HepG2 (cell line): Measurements from ENCODE around the gene CARD8. TPM values are rescaled to one million over a fixed set of nuclear protein-coding genes. Genes with fewer than 3 reads are reported as not detected.

ENCODE experiments used
- ATAC-seq: fragments of 200-7000 bp; cut with Tn5 transposase; 3 replicates; pipeline ENCODE4 v1.9.1; 2020; ENCODE audit warnings: mild to moderate bottlenecking, moderate library complexity
- BruUV-seq: library from RNA; stranded (reverse); fragments of 400-500 nt; replicated peaks from 2 replicates; lab custom pipeline; 2021; lab: Mats Ljungman, UMichigan
- CTCF ChIA-PET: fragments of 300-600 bp; formaldehyde crosslinking; extraction: SDS; loops from one replicate; lab custom pipeline; 2021; ENCODE audit warnings: low total read pairs, inconsistent platforms, low intra/inter-chr PET ratio; lab: Yijun Ruan, JAX
- POLR2A ChIA-PET: fragments of 350-600 bp; sonication (Branson Sonifier 250); formaldehyde crosslinking; loops from one replicate; lab custom pipeline; 2020; ENCODE audit warnings: antibody characterized with exemption, inconsistent platforms; lab: Yijun Ruan, JAX
- DNase-seq: peaks from one replicate; pipeline ENCODE4 v3.0.0-alpha.2; 2015; ENCODE audit warnings: low spot score
- FAIRE-seq: peaks from 3 replicates; lab custom pipeline; 2011; peaks lifted over from hg19 to GRCh38; lab: Jason Lieb, UNC
- H2AFZ ChIP-seq: one replicate; pipeline ENCODE4 v1.6.1; 2011; ENCODE audit warnings: low read length, inconsistent platforms
- H3K27ac ChIP-seq: fragments of 300-600 bp; 3 replicates; pipeline ENCODE4 v1.8.0; 2011; ENCODE audit warnings: mixed run types, mild to moderate bottlenecking, mixed read lengths, low read length, inconsistent platforms; ENCODE audit not compliant: insufficient read depth; ENCODE audit errors: extremely low read length
- H3K27me3 ChIP-seq, 2 experiments: fragments of 200-600 bp in 1 of 2; 2 replicates in 1 of 2; 3 replicates in 1 of 2; pipeline versions ENCODE4 v1.6.0 to v1.8.0; 2011; ENCODE audit warnings: low read length in 2 of 2, mild to moderate bottlenecking in 2 of 2, moderate library complexity in 2 of 2, inconsistent platforms in 1 of 2; ENCODE audit not compliant: insufficient read depth in 2 of 2, control insufficient read depth in 1 of 2
- H3K36me3 ChIP-seq, 2 experiments: fragments of 200-600 bp in 1 of 2; replicated peaks in 1 of 2; 2 replicates in 1 of 2; 3 replicates in 1 of 2; pipeline versions ENCODE4 v1.5.1 to v1.8.0; 2011; ENCODE audit warnings: low read length in 2 of 2, inconsistent platforms in 1 of 2; ENCODE audit not compliant: insufficient read depth in 2 of 2, control insufficient read depth in 1 of 2
- H3K4me1 ChIP-seq: 2 replicates; pipeline ENCODE4 v1.5.1; 2012; ENCODE audit warnings: low read length, inconsistent platforms; ENCODE audit not compliant: insufficient read depth
- H3K4me2 ChIP-seq: 2 replicates; pipeline ENCODE4 v1.6.0; 2011; ENCODE audit warnings: low read depth, low read length, inconsistent platforms
- H3K4me3 ChIP-seq, 3 experiments: fragments of 200-600 bp in 1 of 3; sonication (generic), shearing (Covaris generic) in 1 of 3; replicated peaks in 1 of 3; 2 replicates each; pipeline ENCODE4 v1.5.1; 2011 to 2016; ENCODE audit warnings: low read length in 3 of 3, inconsistent platforms in 2 of 3, low read depth in 2 of 3, mild to moderate bottlenecking in 2 of 3, control low read depth in 1 of 3, mixed read lengths in 1 of 3; ENCODE audit not compliant: insufficient read depth in 1 of 3
- H3K79me2 ChIP-seq: one replicate; pipeline ENCODE4 v1.6.1; 2011; ENCODE audit warnings: low read length, inconsistent platforms; ENCODE audit not compliant: insufficient read depth
- H3K9ac ChIP-seq: 2 replicates; pipeline ENCODE4 v1.6.0; 2011; ENCODE audit warnings: mild to moderate bottlenecking, low read depth, low read length, inconsistent platforms; ENCODE audit not compliant: insufficient read depth
- H3K9me3 ChIP-seq: 2 replicates; pipeline ENCODE4 v1.5.1; 2012; ENCODE audit warnings: mild to moderate bottlenecking, low read length
- H4K20me1 ChIP-seq: 2 replicates; pipeline ENCODE4 v1.6.0; 2011; ENCODE audit warnings: inconsistent platforms, mild to moderate bottlenecking, low read length, moderate library complexity; ENCODE audit not compliant: insufficient read depth
- GATAD2A ChIP-seq: IDR thresholded peaks from 2 replicates; pipeline ENCODE4 v1.6.1; 2016
- JARID2 ChIP-seq: sonication (generic); formaldehyde crosslinking; IDR thresholded peaks from 2 replicates; pipeline ENCODE4 v1.8.1; 2023; ENCODE audit warnings: missing genetic modification reagents, inconsistent platforms; ENCODE audit not compliant: insufficient replicate concordance
- RCOR2 ChIP-seq: IDR thresholded peaks from 2 replicates; pipeline ENCODE4 v1.6.1; 2016; ENCODE audit warnings: missing biosample characterization, missing genetic modification reagents
- SMAD9 ChIP-seq: sonication (generic); formaldehyde crosslinking; IDR thresholded peaks from 2 replicates; pipeline ENCODE4 v1.5.1; 2020; ENCODE audit warnings: mild to moderate bottlenecking, missing genetic modification reagents
- ZNF256 ChIP-seq: sonication (generic); formaldehyde crosslinking; conservative IDR thresholded peaks from 2 replicates; pipeline ENCODE4 v1.4.0; 2020; ENCODE audit warnings: missing genetic modification reagents
- ZNF549 ChIP-seq: sonication (generic); formaldehyde crosslinking; IDR thresholded peaks from 2 replicates; pipeline ENCODE4 v1.5.0; 2020; ENCODE audit warnings: missing genetic modification reagents
- ZNF792 ChIP-seq: IDR thresholded peaks from 2 replicates; pipeline ENCODE4 v1.6.1; 2016
- WGBS: methylation state at CpG from one replicate; pipeline ENCODE4 v1.1.6; 2017; ENCODE audit warnings: low lambda C conversion rate; 5-methylcytosine and 5-hydroxymethylcytosine counted together
- in situ Hi-C: cut with HindIII; loops from 2 replicates; pipeline ENCODE4 v1.10.0; 2017; ENCODE audit warnings: low pct_unique_long_range_greater_than_20kb; ENCODE audit not compliant: extremely low pct_ligation_motif_present
- intact Hi-C: fragments of 100-400 bp; cut with micrococcal nuclease; formaldehyde crosslinking; loops from one replicate; pipeline ENCODE4 v1.10.0; 2022; ENCODE audit not compliant: unreplicated experiment
- polyA plus RNA-seq, 8 experiments: library from polyadenylated mRNA; depleted of rRNA in 3 of 8; stranded (reverse) in 7 of 8; unstranded in 1 of 8; fragments of >200 nt; fragmentation: Illumina TruSeq in 4 of 8; extraction: Trizol in 4 of 8; gene quantifications; 2 replicates each; pipeline versions ENCODE4 v1.2.1 to v1.2.3, GENCODE V29; 2011 to 2016; ENCODE audit warnings: low read depth in 4 of 8, missing spikeins in 1 of 8, mixed read lengths in 1 of 8; ENCODE audit not compliant: insufficient read depth in 1 of 8
- total RNA-seq, 5 experiments: library from RNA; depleted of rRNA; stranded (reverse); fragments of >200 nt; fragmentation: Illumina TruSeq; extraction: Trizol; gene quantifications; 2 replicates each; pipeline ENCODE4 v1.2.3, GENCODE V29; 2016; ENCODE audit warnings: low read depth in 1 of 5
- TF ChIP-seq, protein P1 (sequence below): sonication (generic); formaldehyde crosslinking; IDR thresholded peaks from 2 replicates; pipeline ENCODE4 v1.4.0; 2020; ENCODE audit warnings: missing genetic modification reagents
- TF ChIP-seq, protein P2 (sequence below): sonication (generic); formaldehyde crosslinking; IDR thresholded peaks from 2 replicates; pipeline ENCODE4 v1.4.0; 2020; ENCODE audit warnings: missing genetic modification reagents
- TF ChIP-seq, protein P3 (sequence below): sonication (generic); formaldehyde crosslinking; IDR thresholded peaks from 2 replicates; pipeline ENCODE4 v1.4.0; 2020; ENCODE audit warnings: missing genetic modification reagents, borderline replicate concordance

CARD8 gene
- total and polyA plus RNA-seq, 2 of the 13 experiments (the other 11 are each of a cell fraction or from before 2014, with no cell fraction given), result 15.0 to 19.2 TPM

GRCh38 chr19:48203794-48204628, 51.7 kb downstream of the CARD8 start (continued):
- TF ChIP-seq, protein P1, sequence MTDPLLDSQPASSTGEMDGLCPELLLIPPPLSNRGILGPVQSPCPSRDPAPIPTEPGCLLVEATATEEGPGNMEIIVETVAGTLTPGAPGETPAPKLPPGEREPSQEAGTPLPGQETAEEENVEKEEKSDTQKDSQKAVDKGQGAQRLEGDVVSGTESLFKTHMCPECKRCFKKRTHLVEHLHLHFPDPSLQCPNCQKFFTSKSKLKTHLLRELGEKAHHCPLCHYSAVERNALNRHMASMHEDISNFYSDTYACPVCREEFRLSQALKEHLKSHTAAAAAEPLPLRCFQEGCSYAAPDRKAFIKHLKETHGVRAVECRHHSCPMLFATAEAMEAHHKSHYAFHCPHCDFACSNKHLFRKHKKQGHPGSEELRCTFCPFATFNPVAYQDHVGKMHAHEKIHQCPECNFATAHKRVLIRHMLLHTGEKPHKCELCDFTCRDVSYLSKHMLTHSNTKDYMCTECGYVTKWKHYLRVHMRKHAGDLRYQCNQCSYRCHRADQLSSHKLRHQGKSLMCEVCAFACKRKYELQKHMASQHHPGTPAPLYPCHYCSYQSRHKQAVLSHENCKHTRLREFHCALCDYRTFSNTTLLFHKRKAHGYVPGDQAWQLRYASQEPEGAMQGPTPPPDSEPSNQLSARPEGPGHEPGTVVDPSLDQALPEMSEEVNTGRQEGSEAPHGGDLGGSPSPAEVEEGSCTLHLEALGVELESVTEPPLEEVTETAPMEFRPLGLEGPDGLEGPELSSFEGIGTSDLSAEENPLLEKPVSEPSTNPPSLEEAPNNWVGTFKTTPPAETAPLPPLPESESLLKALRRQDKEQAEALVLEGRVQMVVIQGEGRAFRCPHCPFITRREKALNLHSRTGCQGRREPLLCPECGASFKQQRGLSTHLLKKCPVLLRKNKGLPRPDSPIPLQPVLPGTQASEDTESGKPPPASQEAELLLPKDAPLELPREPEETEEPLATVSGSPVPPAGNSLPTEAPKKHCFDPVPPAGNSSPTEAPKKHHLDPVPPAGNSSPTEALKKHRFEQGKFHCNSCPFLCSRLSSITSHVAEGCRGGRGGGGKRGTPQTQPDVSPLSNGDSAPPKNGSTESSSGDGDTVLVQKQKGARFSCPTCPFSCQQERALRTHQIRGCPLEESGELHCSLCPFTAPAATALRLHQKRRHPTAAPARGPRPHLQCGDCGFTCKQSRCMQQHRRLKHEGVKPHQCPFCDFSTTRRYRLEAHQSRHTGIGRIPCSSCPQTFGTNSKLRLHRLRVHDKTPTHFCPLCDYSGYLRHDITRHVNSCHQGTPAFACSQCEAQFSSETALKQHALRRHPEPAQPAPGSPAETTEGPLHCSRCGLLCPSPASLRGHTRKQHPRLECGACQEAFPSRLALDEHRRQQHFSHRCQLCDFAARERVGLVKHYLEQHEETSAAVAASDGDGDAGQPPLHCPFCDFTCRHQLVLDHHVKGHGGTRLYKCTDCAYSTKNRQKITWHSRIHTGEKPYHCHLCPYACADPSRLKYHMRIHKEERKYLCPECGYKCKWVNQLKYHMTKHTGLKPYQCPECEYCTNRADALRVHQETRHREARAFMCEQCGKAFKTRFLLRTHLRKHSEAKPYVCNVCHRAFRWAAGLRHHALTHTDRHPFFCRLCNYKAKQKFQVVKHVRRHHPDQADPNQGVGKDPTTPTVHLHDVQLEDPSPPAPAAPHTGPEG (CRISPR knock-in tag), result 0 out of 2 replicates have a peak, but pooled peaks have one; percentile 18
- TF ChIP-seq GATAD2A (CRISPR knock-in tag), result no peak; the same call in 1 of the 2 replicates

- in situ Hi-C loops, result no loop called here
- Histone ChIP-seq H3K9ac (peak overlapping the region; percentile 74), H3K4me3 (peak overlapping the region; percentile 50 to 79 (median 71); a peak in 5 of 6 replicates), H3K4me1 (peaks cover 18% of the 10 kb centered on the region), H4K20me1 (no peaks in the 10 kb centered on the region), H3K27ac (peak overlapping the region; percentile 69), H3K79me2 (no peaks in the 10 kb centered on the region), H3K9me3 (no peaks in the 10 kb centered on the region), H2AFZ (peak overlapping the region; percentile 67), H3K36me3 (no peaks in the 10 kb centered on the region), H3K4me2 (peak overlapping the region; percentile 94), H3K27me3 (no peaks in the 10 kb centered on the region)
- WGBS, result 5% methylated on average over 5 of the region's 5 CpGs
- intact Hi-C loops, result no loop called here
- ATAC-seq, result no peak
- ChIA-PET CTCF (no interaction called here), POLR2A (interaction anchor here (0.6 to 2.3 kb wide), 11 partner anchors 9 to 416 kb away, joined by 3 to 20 read pairs (median 4); partner anchors contain the start of genes CARD8, LIG1, RPL18 and SPHK2)
- no peak for FAIRE-seq
- no peak for DNase-seq
- BruUV-seq, result TSS peak; percentile 88
- TF ChIP-seq, protein P2, sequence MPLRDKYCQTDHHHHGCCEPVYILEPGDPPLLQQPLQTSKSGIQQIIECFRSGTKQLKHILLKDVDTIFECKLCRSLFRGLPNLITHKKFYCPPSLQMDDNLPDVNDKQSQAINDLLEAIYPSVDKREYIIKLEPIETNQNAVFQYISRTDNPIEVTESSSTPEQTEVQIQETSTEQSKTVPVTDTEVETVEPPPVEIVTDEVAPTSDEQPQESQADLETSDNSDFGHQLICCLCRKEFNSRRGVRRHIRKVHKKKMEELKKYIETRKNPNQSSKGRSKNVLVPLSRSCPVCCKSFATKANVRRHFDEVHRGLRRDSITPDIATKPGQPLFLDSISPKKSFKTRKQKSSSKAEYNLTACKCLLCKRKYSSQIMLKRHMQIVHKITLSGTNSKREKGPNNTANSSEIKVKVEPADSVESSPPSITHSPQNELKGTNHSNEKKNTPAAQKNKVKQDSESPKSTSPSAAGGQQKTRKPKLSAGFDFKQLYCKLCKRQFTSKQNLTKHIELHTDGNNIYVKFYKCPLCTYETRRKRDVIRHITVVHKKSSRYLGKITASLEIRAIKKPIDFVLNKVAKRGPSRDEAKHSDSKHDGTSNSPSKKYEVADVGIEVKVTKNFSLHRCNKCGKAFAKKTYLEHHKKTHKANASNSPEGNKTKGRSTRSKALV (CRISPR knock-in tag), result 0 out of 2 replicates have a peak, but pooled peaks have one; percentile 65
- TF ChIP-seq ZNF792, result 0 out of 2 replicates have a peak, but pooled peaks have one; percentile 17
- 0 out of 2 replicates have a peak, but pooled peaks have one; percentile 24 for TF ChIP-seq ZNF256 (CRISPR knock-in tag)
- TF ChIP-seq ZNF549 (CRISPR knock-in tag), result no peak
- TF ChIP-seq, protein P3, sequence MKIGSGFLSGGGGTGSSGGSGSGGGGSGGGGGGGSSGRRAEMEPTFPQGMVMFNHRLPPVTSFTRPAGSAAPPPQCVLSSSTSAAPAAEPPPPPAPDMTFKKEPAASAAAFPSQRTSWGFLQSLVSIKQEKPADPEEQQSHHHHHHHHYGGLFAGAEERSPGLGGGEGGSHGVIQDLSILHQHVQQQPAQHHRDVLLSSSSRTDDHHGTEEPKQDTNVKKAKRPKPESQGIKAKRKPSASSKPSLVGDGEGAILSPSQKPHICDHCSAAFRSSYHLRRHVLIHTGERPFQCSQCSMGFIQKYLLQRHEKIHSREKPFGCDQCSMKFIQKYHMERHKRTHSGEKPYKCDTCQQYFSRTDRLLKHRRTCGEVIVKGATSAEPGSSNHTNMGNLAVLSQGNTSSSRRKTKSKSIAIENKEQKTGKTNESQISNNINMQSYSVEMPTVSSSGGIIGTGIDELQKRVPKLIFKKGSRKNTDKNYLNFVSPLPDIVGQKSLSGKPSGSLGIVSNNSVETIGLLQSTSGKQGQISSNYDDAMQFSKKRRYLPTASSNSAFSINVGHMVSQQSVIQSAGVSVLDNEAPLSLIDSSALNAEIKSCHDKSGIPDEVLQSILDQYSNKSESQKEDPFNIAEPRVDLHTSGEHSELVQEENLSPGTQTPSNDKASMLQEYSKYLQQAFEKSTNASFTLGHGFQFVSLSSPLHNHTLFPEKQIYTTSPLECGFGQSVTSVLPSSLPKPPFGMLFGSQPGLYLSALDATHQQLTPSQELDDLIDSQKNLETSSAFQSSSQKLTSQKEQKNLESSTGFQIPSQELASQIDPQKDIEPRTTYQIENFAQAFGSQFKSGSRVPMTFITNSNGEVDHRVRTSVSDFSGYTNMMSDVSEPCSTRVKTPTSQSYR, result no peak
- TF ChIP-seq JARID2 (CRISPR knock-in tag), result no peak
- TF ChIP-seq SMAD9 (CRISPR knock-in tag), result peak; percentile 48; the same call in 1 of the 2 replicates
- TF ChIP-seq RCOR2 (CRISPR knock-in tag), result 0 out of 2 replicates have a peak, but pooled peaks have one; percentile 17
Measured at GRCh38 chr19:48203222-48203793, 52.4 kb downstream of the CARD8 start.
